Skeletal muscle satellite cell (primary cell): ENCODE results near the gene ZNF845. TPM values are rescaled to one million over a fixed set of nuclear protein-coding genes. Genes with fewer than 3 reads are reported as not detected.
A peak's percentile ranks its signal among the peaks of the same experiment; 100 is the strongest.
"Not testable (repeated sequence)": the region's sequence is repeated elsewhere in the genome, so short reads cannot be mapped to it uniquely, and the experiment has no call there.

Experiments used
- H3K27me3 ChIP-seq: 2 replicates; pipeline ENCODE4 v1.7.0; 2013; ENCODE audit warnings: low read length; ENCODE audit not compliant: control insufficient read depth, insufficient read depth
- H3K36me3 ChIP-seq: 2 replicates; pipeline ENCODE4 v1.7.0; 2013; ENCODE audit warnings: mild to moderate bottlenecking, control low read depth, low read length; ENCODE audit not compliant: insufficient read depth
- H3K4me1 ChIP-seq: 2 replicates; pipeline ENCODE4 v1.7.0; 2013; ENCODE audit warnings: low read length; ENCODE audit not compliant: control insufficient read depth, insufficient read depth
- H3K4me2 ChIP-seq: 2 replicates; pipeline ENCODE4 v1.7.0; 2013; ENCODE audit warnings: mild to moderate bottlenecking, low read length
- H3K4me3 ChIP-seq: 2 replicates; pipeline ENCODE4 v1.7.0; 2013; ENCODE audit warnings: low read length
- H3K9ac ChIP-seq: 2 replicates; pipeline ENCODE4 v1.7.0; 2013; ENCODE audit warnings: mild to moderate bottlenecking, low read depth, low read length, moderate library complexity
- H3K9me3 ChIP-seq: replicated peaks from 2 replicates; pipeline ENCODE4 v1.7.0; 2013; ENCODE audit warnings: mild to moderate bottlenecking, control low read depth, low read length
- total RNA-seq: library from RNA; depleted of rRNA; stranded (reverse); fragments of >200 nt; gene quantifications from 2 replicates; pipeline ENCODE4 v1.2.3, GENCODE V29; 2012; rRNA removed

Gene ZNF845
- total RNA-seq = 5.8 and 6.1 TPM in 2 replicates

DNA sequence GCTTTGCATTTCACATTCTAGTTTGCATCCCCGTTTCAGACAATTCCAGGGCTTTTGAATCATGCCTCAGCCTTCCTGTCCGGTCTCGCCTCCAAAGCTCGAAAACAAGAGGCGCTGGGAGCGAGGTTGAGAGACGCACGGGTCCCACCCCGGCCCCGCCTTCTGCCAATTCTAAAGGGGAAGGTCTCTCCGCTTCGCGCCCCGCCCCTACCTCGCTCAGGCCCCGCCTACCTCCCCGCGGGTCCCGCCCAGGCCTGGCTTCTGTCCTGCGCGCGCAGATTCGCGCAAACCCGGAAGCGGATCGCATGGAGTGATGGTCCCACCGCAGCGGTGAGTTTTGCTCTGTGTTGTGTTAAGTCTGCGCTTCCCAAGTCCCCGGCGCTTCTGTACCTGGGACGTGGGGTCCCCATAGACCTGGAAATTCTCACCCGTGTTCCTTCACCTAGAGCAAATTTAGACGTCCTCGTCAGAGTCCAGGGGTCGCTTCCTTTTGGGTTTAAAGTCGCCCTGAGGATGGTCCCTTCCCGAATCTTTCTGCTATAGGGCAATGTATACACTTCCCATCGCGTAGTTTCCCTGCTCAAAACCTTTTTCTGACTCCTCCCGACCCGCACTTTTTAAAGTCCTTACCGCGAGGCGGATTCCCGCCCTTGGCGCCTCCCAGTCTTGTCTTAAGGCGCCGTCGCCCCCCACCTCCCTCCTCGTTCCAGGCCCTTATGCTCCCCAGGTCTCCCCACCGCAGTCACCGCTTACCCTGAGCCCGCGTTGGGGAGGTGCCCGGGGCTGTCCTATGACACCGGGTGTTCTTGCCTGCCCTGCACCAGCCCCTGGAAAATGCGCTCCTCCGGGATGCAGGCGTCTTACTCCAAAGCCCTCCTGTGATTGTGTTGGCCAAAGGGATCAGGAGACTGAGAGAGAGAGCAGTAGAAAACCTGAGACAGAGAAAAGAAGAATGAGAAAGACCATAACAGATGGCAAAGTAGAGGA lies at the start of gene ZNF845:
TSS of gene ZNF845 (plus strand) at position 287 of the 987 bp plus-strand sequence. CDS start 7,559 bp downstream, outside the sequence.
- H3K4me3 ChIP-seq = peak within 1 kb of the TSS; percentile 94
- peaks cover 8% of the 10 kb centered on the region for H3K36me3 ChIP-seq
- peaks cover 3% of the 10 kb centered on the region for H3K4me1 ChIP-seq
- H3K9ac ChIP-seq = peak within 1 kb of the TSS; percentile 93
- H3K9me3 ChIP-seq = peaks cover 4% of the 10 kb centered on the region
- H3K4me2 ChIP-seq = peak within 1 kb of the TSS; percentile 84
- no peaks in the 10 kb centered on the region for H3K27me3 ChIP-seq

DNA sequence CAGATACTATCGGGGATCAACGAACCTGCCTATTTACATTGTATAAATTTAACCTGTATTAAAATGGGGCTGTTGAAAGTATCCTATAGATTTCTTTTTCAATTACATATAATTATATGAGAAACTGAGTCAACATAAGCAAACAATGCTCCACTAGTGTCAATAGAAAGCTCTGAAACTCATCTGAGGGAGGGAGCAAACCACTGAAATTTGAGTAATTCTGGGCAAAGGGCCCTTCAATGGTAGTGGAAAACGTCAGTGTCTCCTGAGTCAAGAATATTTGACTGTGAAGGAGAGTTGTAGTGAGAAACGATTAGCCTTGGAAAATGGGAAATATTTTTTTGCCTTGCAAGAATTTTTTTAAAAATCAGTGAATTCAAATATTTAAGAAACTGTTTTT lies 48.5 kb upstream of the ZNF845 start:
- Histone ChIP-seq H3K4me2 (no peak overlapping the region), H3K36me3 (no peaks in the 10 kb centered on the region), H3K27me3 (no peaks in the 10 kb centered on the region), H3K9ac (no peak overlapping the region), H3K4me3 (no peak overlapping the region), H3K4me1 (no peaks in the 10 kb centered on the region), H3K9me3 (no peaks in the 10 kb centered on the region)

- Histone ChIP-seq H3K27me3 (no peaks in the 10 kb centered on the region), H3K36me3 (no peaks in the 10 kb centered on the region), H3K4me2 (no peak overlapping the region), H3K4me1 (no peaks in the 10 kb centered on the region), H3K9ac (no peak overlapping the region), H3K9me3 (peaks cover 17% of the 10 kb centered on the region), H3K4me3 (no peak overlapping the region)
Measured at GRCh38 chr19:53290758-53291549, 42.6 kb upstream of the ZNF845 start.

DNA sequence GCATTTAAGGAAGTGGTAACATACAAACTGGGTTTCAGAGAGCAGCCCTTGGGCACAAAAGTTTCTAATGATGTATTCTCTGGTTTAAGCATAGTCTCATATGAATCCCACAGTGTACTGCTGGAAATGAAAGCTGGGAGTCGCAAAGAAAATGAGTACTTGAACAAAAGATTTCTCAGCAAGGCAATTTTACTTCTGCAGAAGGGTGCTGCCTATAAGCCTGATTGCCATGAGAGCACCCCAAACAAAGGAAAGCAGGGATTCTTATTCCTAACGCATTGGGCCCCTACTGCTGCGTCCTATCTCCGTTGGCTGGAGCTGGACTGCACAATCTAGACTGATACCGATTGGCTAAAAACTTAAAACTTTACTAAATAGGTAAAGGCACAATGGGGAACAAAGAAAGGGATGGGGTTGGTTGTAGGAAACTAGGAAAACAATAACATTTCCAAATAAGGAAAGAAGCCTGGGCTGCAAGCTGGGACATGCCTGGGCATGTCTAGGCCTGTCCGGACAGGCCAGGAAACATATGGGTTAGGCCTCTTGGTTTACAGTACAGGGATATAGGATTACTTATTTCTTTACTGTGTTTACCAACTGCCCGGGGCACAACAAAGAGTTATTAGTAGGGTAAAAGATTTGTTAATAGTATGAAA lies 38.6 kb upstream of the ZNF845 start:
- no peaks in the 10 kb centered on the region for H3K27me3 ChIP-seq
- no peaks in the 10 kb centered on the region for H3K36me3 ChIP-seq
- H3K4me1 ChIP-seq = no peaks in the 10 kb centered on the region
- peaks cover 21% of the 10 kb centered on the region for H3K9me3 ChIP-seq
- H3K9ac ChIP-seq = no peak overlapping the region
- H3K4me2 ChIP-seq = no peak overlapping the region
- no peak overlapping the region for H3K4me3 ChIP-seq

DNA sequence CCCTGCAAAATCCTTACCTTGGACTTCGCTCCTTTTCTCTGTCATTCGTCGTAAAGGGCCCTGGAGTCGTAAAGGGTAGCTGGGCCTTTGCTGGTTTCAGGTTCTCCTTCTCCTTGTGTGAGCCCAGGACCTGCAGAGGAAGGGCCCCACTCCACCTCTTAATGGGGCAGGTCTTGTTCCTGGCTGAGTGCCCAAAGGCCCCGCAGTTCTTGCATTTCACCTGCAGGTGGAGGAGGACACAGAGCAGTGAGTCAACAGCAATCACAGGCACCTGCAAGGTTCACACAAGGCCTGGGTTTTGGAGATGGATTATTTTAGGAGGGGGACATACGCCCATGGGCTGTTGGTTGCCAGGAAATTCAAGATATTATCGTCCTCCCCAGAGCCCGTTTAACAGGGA lies 32.2 kb upstream of the ZNF845 start:
- H3K36me3 ChIP-seq, H3K27me3 ChIP-seq, H3K9me3 ChIP-seq, H3K4me3 ChIP-seq, H3K4me1 ChIP-seq, H3K9ac ChIP-seq, H3K4me2 ChIP-seq: not testable (repeated sequence)

DNA sequence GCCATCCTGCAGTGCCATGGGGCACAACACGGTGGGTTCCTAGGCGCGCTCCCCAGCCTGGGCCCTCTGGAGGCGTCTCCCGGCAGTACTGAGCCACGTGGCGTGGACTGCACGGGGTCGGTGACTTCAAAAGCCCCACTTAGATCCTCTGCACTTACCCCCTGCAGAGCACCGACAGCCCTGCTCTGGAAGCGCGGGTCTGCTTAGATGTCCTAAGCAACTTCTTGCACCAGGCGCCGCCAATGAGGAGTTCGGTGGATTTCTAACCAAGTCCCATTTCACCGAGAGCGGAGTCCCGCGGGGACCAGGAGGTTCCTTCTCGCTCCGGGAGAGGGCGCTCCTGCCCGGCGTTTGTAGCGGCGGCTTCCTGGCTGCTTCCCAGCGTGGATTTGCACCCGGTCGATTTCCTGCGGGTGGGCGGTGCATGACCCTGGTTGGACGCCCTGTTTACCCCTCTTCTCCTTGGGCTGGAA lies 25.2 kb upstream of the ZNF845 start:
- peaks cover 5% of the 10 kb centered on the region for H3K9me3 ChIP-seq
- H3K36me3 ChIP-seq = no peaks in the 10 kb centered on the region
- peak overlapping the region; percentile 20 for H3K4me2 ChIP-seq
- H3K9ac ChIP-seq = no peak overlapping the region
- no peak overlapping the region for H3K4me3 ChIP-seq
- no peaks in the 10 kb centered on the region for H3K4me1 ChIP-seq
- H3K27me3 ChIP-seq = no peaks in the 10 kb centered on the region

- no peaks in the 10 kb centered on the region for H3K27me3 ChIP-seq
- no peak overlapping the region for H3K9ac ChIP-seq
- no peaks in the 10 kb centered on the region for H3K36me3 ChIP-seq
- H3K9me3 ChIP-seq = peaks cover 5% of the 10 kb centered on the region
- no peak overlapping the region for H3K4me3 ChIP-seq
- H3K4me1 ChIP-seq = no peaks in the 10 kb centered on the region
- H3K4me2 ChIP-seq = no peak overlapping the region
Measured at GRCh38 chr19:53311044-53311443, 22.5 kb upstream of the ZNF845 start.

- Histone ChIP-seq H3K36me3 (no peaks in the 10 kb centered on the region), H3K9me3 (peaks cover 5% of the 10 kb centered on the region), H3K4me3 (no peak overlapping the region), H3K4me1 (no peaks in the 10 kb centered on the region), H3K4me2 (no peak overlapping the region), H3K27me3 (no peaks in the 10 kb centered on the region), H3K9ac (no peak overlapping the region)
Measured at GRCh38 chr19:53311897-53312296, 21.7 kb upstream of the ZNF845 start.

DNA sequence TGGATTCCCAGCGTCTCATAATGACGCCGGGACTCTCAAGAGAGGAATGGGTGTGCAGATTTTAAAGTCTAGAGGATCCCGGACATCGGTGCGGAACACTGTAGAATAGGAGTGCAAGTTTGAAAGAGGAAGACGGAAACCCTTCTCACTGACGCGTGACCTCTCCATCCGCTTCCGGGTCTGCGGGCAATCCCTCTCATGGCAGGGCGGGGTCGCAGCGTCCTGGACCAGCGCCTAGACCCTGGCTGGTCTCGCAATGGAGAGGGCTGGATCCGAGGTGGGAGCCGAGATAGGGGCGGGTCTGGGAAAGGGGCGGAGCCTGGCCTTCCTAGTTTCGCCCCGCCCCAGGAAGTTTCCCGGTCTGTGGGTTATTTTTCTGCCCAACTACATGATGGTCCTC lies 4.6 kb upstream of the ZNF845 start:
- Histone ChIP-seq H3K9me3 (peaks cover 5% of the 10 kb centered on the region), H3K27me3 (no peaks in the 10 kb centered on the region), H3K4me2 (no peak overlapping the region), H3K36me3 (no peaks in the 10 kb centered on the region), H3K9ac (no peak overlapping the region), H3K4me1 (no peaks in the 10 kb centered on the region), H3K4me3 (peak overlapping the region; percentile 30)

GRCh38 chr19:53332484-53332883 lies 1.1 kb upstream of the ZNF845 start:
- peaks cover 5% of the 10 kb centered on the region for H3K9me3 ChIP-seq
- no peaks in the 10 kb centered on the region for H3K27me3 ChIP-seq
- H3K9ac ChIP-seq = peak overlapping the region; percentile 77
- H3K36me3 ChIP-seq = no peaks in the 10 kb centered on the region
- H3K4me1 ChIP-seq = peaks cover 3% of the 10 kb centered on the region
- H3K4me3 ChIP-seq = peak overlapping the region; percentile 94
- H3K4me2 ChIP-seq = peak overlapping the region; percentile 84

- Histone ChIP-seq H3K27me3 (no peaks in the 10 kb centered on the region), H3K4me3 (peak overlapping the region; percentile 94), H3K9ac (peak overlapping the region; percentile 77), H3K9me3 (peaks cover 5% of the 10 kb centered on the region), H3K4me2 (peak overlapping the region; percentile 84), H3K36me3 (peaks cover 3% of the 10 kb centered on the region), H3K4me1 (peaks cover 3% of the 10 kb centered on the region)
Measured at GRCh38 chr19:53333066-53333462, 485 bp upstream of the ZNF845 start.
